ENCODE measurements around the gene DBET. TPM values are rescaled to one million over a fixed set of nuclear protein-coding genes. Genes with fewer than 3 reads are reported as not detected.
"Not testable (repeated sequence)": the region's sequence is repeated elsewhere in the genome, so short reads cannot be mapped to it uniquely, and the experiment has no call there.

Gene DBET
- total and polyA plus RNA-seq, 2 of the 4 experiments (the other 2 are of a cell fraction): not detected

DNA sequence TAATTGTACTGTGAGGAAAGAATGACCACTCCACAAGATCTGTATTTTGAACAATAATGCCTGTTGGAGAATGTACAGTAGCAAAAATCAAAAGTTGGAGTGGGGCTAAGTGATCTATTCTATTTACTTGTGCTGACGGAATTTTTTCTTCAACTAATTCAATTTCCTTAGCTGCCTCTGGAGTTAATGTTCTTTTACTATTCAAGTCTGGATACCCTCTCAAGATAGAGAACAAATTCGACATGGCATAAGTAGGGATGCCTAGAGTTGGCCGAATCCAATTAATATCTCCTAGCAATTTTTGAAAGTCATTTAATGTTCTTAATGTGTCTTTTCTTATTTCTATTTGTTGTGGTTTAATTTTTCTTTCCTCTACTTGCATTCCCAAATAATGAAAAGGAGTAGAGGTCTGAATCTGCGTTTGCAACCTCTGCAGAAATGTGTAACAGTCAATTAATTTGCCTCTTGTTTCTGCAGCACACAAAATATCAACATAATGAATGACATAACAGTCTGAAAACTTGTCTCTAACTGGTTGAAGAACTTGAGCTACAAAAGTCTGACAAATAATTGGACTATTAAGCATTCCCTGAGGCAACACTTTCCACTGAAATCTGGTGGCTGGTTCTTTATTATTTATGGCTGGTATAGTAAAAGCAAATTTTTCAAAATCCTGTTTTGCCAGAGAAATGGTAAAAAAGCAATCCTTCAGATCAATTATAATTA is 46.4 kb downstream of the DBET start:
- H4K91ac ChIP-seq (ENCODE audit: insufficient read depth, low read depth, low read length); H2AK5ac ChIP-seq (ENCODE audit: low read depth, low read length); H2BK5ac ChIP-seq (ENCODE audit: low read depth, low read length, poor library complexity, severe bottlenecking); H3K14ac ChIP-seq (replicated peaks; ENCODE audit: low read depth, low read length); H3K27ac ChIP-seq (ENCODE audit: insufficient read depth, low read length); ATAC-seq (ENCODE audit: low read depth); H3K4me2 ChIP-seq (ENCODE audit: low read depth, low read length); POLR2A ChIA-PET (ENCODE audit: unreplicated experiment); dilution Hi-C loops (cut with HindIII; ENCODE audit: low sequenced_read_pairs, unreplicated experiment); H3K27me3 ChIP-seq (ENCODE audit: control insufficient read depth, insufficient read depth, low read length); H4K8ac ChIP-seq (ENCODE audit: low read depth in 2 of 2, low read length in 2 of 2); H3K4me3 ChIP-seq (ENCODE audit: insufficient read depth, low read depth, low read length); H3K4ac ChIP-seq (ENCODE audit: low read depth, low read length); H4K5ac ChIP-seq (ENCODE audit: low read depth, low read length); CTCF ChIA-PET; H3K79me1 ChIP-seq (ENCODE audit: low read depth in 1 of 2, low read length in 2 of 2); DNase-seq; H2BK15ac ChIP-seq (ENCODE audit: low read depth, low read length); H2BK120ac ChIP-seq (ENCODE audit: low read depth, low read length); H3K23ac ChIP-seq (ENCODE audit: low read depth, low read length); H2AK9ac ChIP-seq (replicated peaks; ENCODE audit: low read depth, low read length, poor library complexity); H3K9me1 ChIP-seq (ENCODE audit: insufficient read depth, low read length); H3K56ac ChIP-seq (ENCODE audit: extremely low read depth, insufficient read depth, low read length); H3K18ac ChIP-seq (ENCODE audit: low read depth, low read length); H4K20me1 ChIP-seq (ENCODE audit: insufficient read depth, low read length); in situ Hi-C loops (cut with MboI; ENCODE audit: low sequenced_read_pairs); H3K4me1 ChIP-seq (ENCODE audit: control insufficient read depth, insufficient read depth, low read length); H3K9ac ChIP-seq (ENCODE audit: low read depth, low read length); H3K36me3 ChIP-seq (ENCODE audit: control insufficient read depth, insufficient read depth, low read length); BruUV-seq (replicated peaks); H2AFZ ChIP-seq (replicated peaks; ENCODE audit: low read length, poor library complexity); H2BK20ac ChIP-seq (ENCODE audit: low read depth, low read length); intact Hi-C loops (cut with micrococcal nuclease): not testable (repeated sequence)
- WGBS, 2 experiments (ENCODE audit: extremely low coverage in 2 of 2, insufficient read length in 1 of 2): 27% methylated on average over 1 of the region's 4 CpGs; no CpG with 5 or more reads in 1 of the 2 experiments
- peaks cover 34% of the 10 kb centered on the region for H3K9me3 ChIP-seq (ENCODE audit: control insufficient read depth, insufficient read depth, low read length)

DNA sequence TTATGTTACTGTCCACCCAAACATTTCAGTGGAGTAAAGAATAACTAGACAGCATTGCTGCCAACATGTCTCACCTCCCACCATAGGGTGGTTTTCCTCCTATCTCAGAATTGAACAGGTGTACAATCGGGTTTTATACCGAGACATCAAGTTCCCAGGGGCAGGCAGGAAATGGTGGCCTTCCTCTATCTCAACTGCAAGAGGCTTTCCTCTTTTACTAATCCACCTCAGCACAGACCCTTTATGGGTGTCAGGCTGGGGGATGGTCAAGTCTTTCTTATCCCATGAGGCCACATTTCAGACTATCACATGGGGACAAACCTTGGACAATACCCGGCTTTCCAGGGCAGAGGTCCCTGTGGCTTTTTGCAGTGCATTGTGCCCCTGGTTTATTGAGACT is 48.6 kb downstream of the DBET start:
- H3K23ac ChIP-seq (ENCODE audit: low read depth, low read length); CTCF ChIA-PET; H3K79me1 ChIP-seq (ENCODE audit: low read depth in 1 of 2, low read length in 2 of 2); H4K91ac ChIP-seq (ENCODE audit: insufficient read depth, low read depth, low read length); H3K14ac ChIP-seq (replicated peaks; ENCODE audit: low read depth, low read length); ATAC-seq (ENCODE audit: low read depth); dilution Hi-C loops (cut with HindIII; ENCODE audit: low sequenced_read_pairs, unreplicated experiment); H3K4me3 ChIP-seq (ENCODE audit: insufficient read depth, low read depth, low read length); H3K4me1 ChIP-seq (ENCODE audit: control insufficient read depth, insufficient read depth, low read length); POLR2A ChIA-PET (ENCODE audit: unreplicated experiment); H4K8ac ChIP-seq (ENCODE audit: low read depth in 2 of 2, low read length in 2 of 2); H2AFZ ChIP-seq (replicated peaks; ENCODE audit: low read length, poor library complexity); H3K18ac ChIP-seq (ENCODE audit: low read depth, low read length); H2AK5ac ChIP-seq (ENCODE audit: low read depth, low read length); H3K27me3 ChIP-seq (ENCODE audit: control insufficient read depth, insufficient read depth, low read length); H3K36me3 ChIP-seq (ENCODE audit: control insufficient read depth, insufficient read depth, low read length); in situ Hi-C loops (cut with MboI; ENCODE audit: low sequenced_read_pairs); H2BK120ac ChIP-seq (ENCODE audit: low read depth, low read length); H2BK5ac ChIP-seq (ENCODE audit: low read depth, low read length, poor library complexity, severe bottlenecking); H3K27ac ChIP-seq (ENCODE audit: insufficient read depth, low read length); H2BK20ac ChIP-seq (ENCODE audit: low read depth, low read length); DNase-seq; H3K4ac ChIP-seq (ENCODE audit: low read depth, low read length); H3K4me2 ChIP-seq (ENCODE audit: low read depth, low read length); H4K5ac ChIP-seq (ENCODE audit: low read depth, low read length); H4K20me1 ChIP-seq (ENCODE audit: insufficient read depth, low read length); H2BK15ac ChIP-seq (ENCODE audit: low read depth, low read length); H3K9ac ChIP-seq (ENCODE audit: low read depth, low read length); BruUV-seq (replicated peaks); H2AK9ac ChIP-seq (replicated peaks; ENCODE audit: low read depth, low read length, poor library complexity); H3K9me1 ChIP-seq (ENCODE audit: insufficient read depth, low read length); intact Hi-C loops (cut with micrococcal nuclease); H3K56ac ChIP-seq (ENCODE audit: extremely low read depth, insufficient read depth, low read length): not testable (repeated sequence)
- H3K9me3 ChIP-seq (ENCODE audit: control insufficient read depth, insufficient read depth, low read length): peaks cover 24% of the 10 kb centered on the region
- WGBS, 2 experiments (ENCODE audit: extremely low coverage in 2 of 2, insufficient read length in 1 of 2): no CpG with 5 or more reads among the region's 3 CpGs
